ENCODE results near the gene SKI.
A peak's percentile ranks its signal among the peaks of the same experiment; 100 is the strongest.

Gene SKI

GRCh38 chr1:2232255-2232915, 4.3 kb downstream of the SKI start:
- peak overlapping the region; percentile 54 for H3K27ac ChIP-seq
- in situ Hi-C loops (cut with HindIII; ENCODE audit: low pct_ligation_motif_present, low sequenced_read_pairs) = no loop called here
- H3K4me3 ChIP-seq (ENCODE audit: low read depth, low read length) = peak overlapping the region; percentile 89
- no peak for TF ChIP-seq CTCF (IDR thresholded peaks at IDR 0.05; ENCODE audit: low read depth, low read length, missing control alignments)
- DNase-seq = no peak
- H3K27me3 ChIP-seq (replicated peaks) = no peaks in the 10 kb centered on the region
- H3K36me3 ChIP-seq (replicated peaks) = peaks cover 10% of the 10 kb centered on the region

GRCh38 chr1:2232916-2233438, 4.9 kb downstream of the SKI start:
- H3K36me3 ChIP-seq (replicated peaks) = peaks cover 10% of the 10 kb centered on the region
- peak overlapping the region; percentile 89 for H3K4me3 ChIP-seq (ENCODE audit: low read depth, low read length)
- H3K27ac ChIP-seq = peak overlapping the region; percentile 54
- no peak for DNase-seq
- in situ Hi-C loops (cut with HindIII; ENCODE audit: low pct_ligation_motif_present, low sequenced_read_pairs) = no loop called here
- H3K27me3 ChIP-seq (replicated peaks) = no peaks in the 10 kb centered on the region
- no peak for TF ChIP-seq CTCF (IDR thresholded peaks at IDR 0.05; ENCODE audit: low read depth, low read length, missing control alignments)

- no peak for TF ChIP-seq CTCF (IDR thresholded peaks at IDR 0.05; ENCODE audit: low read depth, low read length, missing control alignments)
- H3K27me3 ChIP-seq (replicated peaks) = no peaks in the 10 kb centered on the region
- H3K36me3 ChIP-seq (replicated peaks) = peaks cover 10% of the 10 kb centered on the region
- H3K27ac ChIP-seq = peak overlapping the region; percentile 54
- peak overlapping the region; percentile 89 for H3K4me3 ChIP-seq (ENCODE audit: low read depth, low read length)
- in situ Hi-C loops (cut with HindIII; ENCODE audit: low pct_ligation_motif_present, low sequenced_read_pairs) = no loop called here
- no peak for DNase-seq
Observed at GRCh38 chr1:2233468-2233867, 5.3 kb downstream of the SKI start.

- no peak for TF ChIP-seq CTCF (IDR thresholded peaks at IDR 0.05; ENCODE audit: low read depth, low read length, missing control alignments)
- Histone ChIP-seq H3K27ac (peak overlapping the region; percentile 54), H3K27me3 (replicated peaks) (no peaks in the 10 kb centered on the region), H3K4me3 (ENCODE audit: low read depth, low read length) (peak overlapping the region; percentile 89), H3K36me3 (replicated peaks) (peaks cover 6% of the 10 kb centered on the region)
- DNase-seq = peak; percentile 74
- in situ Hi-C loops (cut with HindIII; ENCODE audit: low pct_ligation_motif_present, low sequenced_read_pairs) = no loop called here
Observed at GRCh38 chr1:2233997-2234761, 6.1 kb downstream of the SKI start.

- no peaks in the 10 kb centered on the region for H3K36me3 ChIP-seq (replicated peaks)
- TF ChIP-seq CTCF (IDR thresholded peaks at IDR 0.05; ENCODE audit: low read depth, low read length, missing control alignments) = no peak
- H3K4me3 ChIP-seq (ENCODE audit: low read depth, low read length) = no peak overlapping the region
- no peaks in the 10 kb centered on the region for H3K27me3 ChIP-seq (replicated peaks)
- peak overlapping the region; percentile 54 for H3K27ac ChIP-seq
- no peak for DNase-seq
- in situ Hi-C loops (cut with HindIII; ENCODE audit: low pct_ligation_motif_present, low sequenced_read_pairs) = no loop called here
Observed at GRCh38 chr1:2234762-2235113, 6.6 kb downstream of the SKI start.
